Measurements from ENCODE around the gene SMARCC2.
A peak's percentile ranks its signal among the peaks of the same experiment; 100 is the strongest.
"Not testable (repeated sequence)": the region's sequence is repeated elsewhere in the genome, so short reads cannot be mapped to it uniquely, and the experiment has no call there.

Gene SMARCC2

GRCh38 chr12:56120158-56120846 lies 69.0 kb downstream of the SMARCC2 start:
- DNase-seq (ENCODE audit: low spot score), result no peak

GRCh38 chr12:56119361-56119796 lies 69.9 kb downstream of the SMARCC2 start:
- DNase-seq (ENCODE audit: low spot score), result peak; percentile 86

- DNase-seq (ENCODE audit: low spot score), result no peak
These were observed 70.5 kb downstream of the SMARCC2 start for GRCh38 chr12:56118688-56119357.

- peak; percentile 88 for DNase-seq (ENCODE audit: low spot score)
These were observed 71.2 kb downstream of the SMARCC2 start, which contains the start of gene ZC3H10 for GRCh38 chr12:56117778-56118687. Gene ZC3H10 (plus strand): TSS chr12:56118266. CDS start chr12:56120563, 2,297 bp downstream.

- DNase-seq (ENCODE audit: low spot score), result not testable (repeated sequence)
These were observed 72.1 kb downstream of the SMARCC2 start for GRCh38 chr12:56117082-56117706.

- peak; percentile 73 for DNase-seq (ENCODE audit: low spot score)
These were observed 72.8 kb downstream of the SMARCC2 start, which contains the start of gene RPL41 for GRCh38 chr12:56116267-56117081. Gene RPL41 (plus strand): TSS chr12:56116633.

- no peak for DNase-seq (ENCODE audit: low spot score)
These were observed 74.0 kb downstream of the SMARCC2 start for GRCh38 chr12:56115329-56115728.

GRCh38 chr12:56114084-56114483 lies 75.2 kb downstream of the SMARCC2 start:
- DNase-seq (ENCODE audit: low spot score), result no peak

Data from iPS-NIHi11 (cell line).